ENCODE results near the gene NOXA1.

NOXA1 gene

GRCh38 chr9:137453643-137454081 lies 30.5 kb downstream of the NOXA1 start:
- no peak overlapping the region for H3K4me3 ChIP-seq (ENCODE audit: low read depth, low read length)
- TF ChIP-seq ZNF146 (tag by site-specific recombination; IDR thresholded peaks at IDR 0.05) (no peak), ZSCAN16 (tag by site-specific recombination; IDR thresholded peaks at IDR 0.05) (peak; percentile 94), ZFP3 (tag by site-specific recombination; IDR thresholded peaks at IDR 0.05; ENCODE audit: low read depth) (no peak), SP2 (tag by site-specific recombination; IDR thresholded peaks at IDR 0.05) (peak; percentile 32; the same call in 1 of the 2 replicates), ZNF518A (tag by site-specific recombination; conservative IDR thresholded peaks at IDR 0.05; ENCODE audit: low read depth) (no peak), HIC1 (tag by site-specific recombination; IDR thresholded peaks at IDR 0.05) (no peak), ZNF19 (tag by site-specific recombination; IDR thresholded peaks at IDR 0.05; ENCODE audit: low read depth) (no peak), SP3 (tag by site-specific recombination; IDR thresholded peaks at IDR 0.05) (0 out of 2 replicates have a peak, but pooled peaks have one; percentile 43), ZNF239 (tag by site-specific recombination; IDR thresholded peaks at IDR 0.05) (no peak), KLF8 (tag by site-specific recombination; IDR thresholded peaks at IDR 0.05) (peak; percentile 85), ZNF174 (tag by site-specific recombination; IDR thresholded peaks at IDR 0.05) (no peak), ZSCAN23 (tag by site-specific recombination; IDR thresholded peaks at IDR 0.05) (no peak), MZF1 (tag by site-specific recombination; IDR thresholded peaks at IDR 0.05; ENCODE audit: borderline replicate concordance) (no peak), IKZF3 (tag by site-specific recombination; IDR thresholded peaks at IDR 0.05) (no peak), ZFP37 (tag by site-specific recombination; IDR thresholded peaks at IDR 0.05) (no peak), ZFP41 (tag by site-specific recombination; IDR thresholded peaks at IDR 0.05; ENCODE audit: borderline replicate concordance) (no peak), SCRT1 (tag by site-specific recombination; IDR thresholded peaks at IDR 0.05; ENCODE audit: borderline replicate concordance) (no peak), KLF9 (tag by site-specific recombination; IDR thresholded peaks at IDR 0.05; ENCODE audit: low read depth) (0 out of 2 replicates have a peak, but pooled peaks have one; percentile 42), ZNF302 (tag by site-specific recombination; IDR thresholded peaks at IDR 0.05; ENCODE audit: low read depth) (no peak)
- TF ChIP-seq, protein P1, sequence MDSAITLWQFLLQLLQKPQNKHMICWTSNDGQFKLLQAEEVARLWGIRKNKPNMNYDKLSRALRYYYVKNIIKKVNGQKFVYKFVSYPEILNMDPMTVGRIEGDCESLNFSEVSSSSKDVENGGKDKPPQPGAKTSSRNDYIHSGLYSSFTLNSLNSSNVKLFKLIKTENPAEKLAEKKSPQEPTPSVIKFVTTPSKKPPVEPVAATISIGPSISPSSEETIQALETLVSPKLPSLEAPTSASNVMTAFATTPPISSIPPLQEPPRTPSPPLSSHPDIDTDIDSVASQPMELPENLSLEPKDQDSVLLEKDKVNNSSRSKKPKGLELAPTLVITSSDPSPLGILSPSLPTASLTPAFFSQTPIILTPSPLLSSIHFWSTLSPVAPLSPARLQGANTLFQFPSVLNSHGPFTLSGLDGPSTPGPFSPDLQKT (IDR thresholded peaks at IDR 0.05; ENCODE audit: borderline replicate concordance, low read depth, low read length) = no peak
- TF ChIP-seq, protein P2, sequence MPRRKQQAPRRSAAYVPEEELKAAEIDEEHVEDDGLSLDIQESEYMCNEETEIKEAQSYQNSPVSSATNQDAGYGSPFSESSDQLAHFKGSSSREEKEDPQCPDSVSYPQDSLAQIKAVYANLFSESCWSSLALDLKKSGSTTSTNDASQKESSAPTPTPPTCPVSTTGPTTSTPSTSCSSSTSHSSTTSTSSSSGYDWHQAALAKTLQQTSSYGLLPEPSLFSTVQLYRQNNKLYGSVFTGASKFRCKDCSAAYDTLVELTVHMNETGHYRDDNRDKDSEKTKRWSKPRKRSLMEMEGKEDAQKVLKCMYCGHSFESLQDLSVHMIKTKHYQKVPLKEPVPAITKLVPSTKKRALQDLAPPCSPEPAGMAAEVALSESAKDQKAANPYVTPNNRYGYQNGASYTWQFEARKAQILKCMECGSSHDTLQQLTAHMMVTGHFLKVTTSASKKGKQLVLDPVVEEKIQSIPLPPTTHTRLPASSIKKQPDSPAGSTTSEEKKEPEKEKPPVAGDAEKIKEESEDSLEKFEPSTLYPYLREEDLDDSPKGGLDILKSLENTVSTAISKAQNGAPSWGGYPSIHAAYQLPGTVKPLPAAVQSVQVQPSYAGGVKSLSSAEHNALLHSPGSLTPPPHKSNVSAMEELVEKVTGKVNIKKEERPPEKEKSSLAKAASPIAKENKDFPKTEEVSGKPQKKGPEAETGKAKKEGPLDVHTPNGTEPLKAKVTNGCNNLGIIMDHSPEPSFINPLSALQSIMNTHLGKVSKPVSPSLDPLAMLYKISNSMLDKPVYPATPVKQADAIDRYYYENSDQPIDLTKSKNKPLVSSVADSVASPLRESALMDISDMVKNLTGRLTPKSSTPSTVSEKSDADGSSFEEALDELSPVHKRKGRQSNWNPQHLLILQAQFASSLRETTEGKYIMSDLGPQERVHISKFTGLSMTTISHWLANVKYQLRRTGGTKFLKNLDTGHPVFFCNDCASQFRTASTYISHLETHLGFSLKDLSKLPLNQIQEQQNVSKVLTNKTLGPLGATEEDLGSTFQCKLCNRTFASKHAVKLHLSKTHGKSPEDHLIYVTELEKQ (tag by site-specific recombination; IDR thresholded peaks at IDR 0.05; ENCODE audit: borderline replicate concordance) = no peak
- CTCF ChIA-PET = interaction anchor here (0.6 to 1.1 kb wide), 3 partner anchors 8 to 141 kb away, joined by 3 to 4 read pairs (median 3); no protein-coding TSS in a partner anchor
- POLR2A ChIA-PET = interaction anchor here (1.5 kb wide), 1 partner anchor 31 kb away, joined by 5 read pairs; no protein-coding TSS in a partner anchor
- H3K27ac ChIP-seq (ENCODE audit: extremely low read depth, low read depth, low read length) = no peak overlapping the region
- H3K4me1 ChIP-seq (ENCODE audit: control insufficient read depth, insufficient read depth, low read length) = no peaks in the 10 kb centered on the region; the same call in 1 of the 2 replicates
- H3K36me3 ChIP-seq (ENCODE audit: control insufficient read depth in 2 of 2, insufficient read depth in 1 of 2, low read length in 2 of 2) = peaks cover 0 to 70% of the 10 kb centered on the region in 2 experiments; a peak in 2 of 3 replicates
- no peaks in the 10 kb centered on the region for H3K9me3 ChIP-seq (ENCODE audit: control insufficient read depth, insufficient read depth, low read depth, low read length)

Data from HEK293 (cell line).